Neural progenitor cell (in vitro differentiated cells): ENCODE data around the gene ZNF518A. TPM values are rescaled to one million over a fixed set of nuclear protein-coding genes. Genes with fewer than 3 reads are reported as not detected.

ENCODE experiments used
- DNase-seq: peaks from one replicate; pipeline ENCODE4 v3.0.0-alpha.2; 2016; ENCODE audit warnings: low spot score
- H2AFZ ChIP-seq: fragments of 200-600 bp; sonication (generic); replicated peaks from 2 replicates; pipeline ENCODE4 v1.6.1; 2016; ENCODE audit warnings: antibody characterized with exemption
- H3F3A ChIP-seq: fragments of 200-600 bp; sonication (generic); 2 replicates; pipeline ENCODE4 v1.6.1; 2016; ENCODE audit warnings: antibody characterized with exemption, low read depth
- H3K27ac ChIP-seq: fragments of 200-600 bp; sonication (generic); 2 replicates; pipeline ENCODE4 v1.5.1; 2016; ENCODE audit warnings: mild to moderate bottlenecking
- H3K27me3 ChIP-seq: fragments of 200-600 bp; sonication (generic); 2 replicates; pipeline ENCODE4 v1.6.1; 2016; ENCODE audit warnings: mild to moderate bottlenecking, moderate library complexity
- H3K36me3 ChIP-seq: fragments of 200-600 bp; sonication (generic); 2 replicates; pipeline ENCODE4 v1.5.1; 2016
- H3K4me1 ChIP-seq: fragments of 200-600 bp; sonication (generic); 2 replicates; pipeline ENCODE4 v1.6.1; 2016; ENCODE audit warnings: mixed run types
- H3K4me2 ChIP-seq: fragments of 200-600 bp; sonication (generic); 2 replicates; pipeline ENCODE4 v1.6.1; 2016
- H3K4me3 ChIP-seq: fragments of 200-600 bp; sonication (generic); 2 replicates; pipeline ENCODE4 v1.5.1; 2016
- H3K79me2 ChIP-seq: fragments of 200-600 bp; sonication (generic); 2 replicates; pipeline ENCODE4 v1.6.1; 2016; ENCODE audit warnings: low read depth
- H3K9ac ChIP-seq: fragments of 200-600 bp; sonication (generic); 2 replicates; pipeline ENCODE4 v1.6.1; 2016
- H3K9me3 ChIP-seq: fragments of 200-600 bp; sonication (generic); 2 replicates; pipeline ENCODE4 v1.5.1; 2016; ENCODE audit warnings: low read depth
- H4K20me1 ChIP-seq: fragments of 200-600 bp; sonication (generic); 2 replicates; pipeline ENCODE4 v1.6.1; 2016; ENCODE audit warnings: low read depth
- H3K27ac Mint-ChIP-seq: 3 replicates; pipeline ENCODE4 v1.8.0; 2021; ENCODE audit warnings: mixed read lengths
- H3K27me3 Mint-ChIP-seq: 2 replicates; pipeline ENCODE4 v1.8.0; 2022; ENCODE audit warnings: low read depth, mild to moderate bottlenecking, inconsistent platforms, moderate library complexity, mixed read lengths; ENCODE audit not compliant: insufficient read depth
- H3K36me3 Mint-ChIP-seq: 3 replicates; pipeline ENCODE4 v1.8.0; 2021; ENCODE audit warnings: mixed read lengths
- H3K4me1 Mint-ChIP-seq: 3 replicates; pipeline ENCODE4 v1.8.0; 2021; ENCODE audit warnings: mixed read lengths
- H3K4me3 Mint-ChIP-seq: 3 replicates; pipeline ENCODE4 v1.8.0; 2021; ENCODE audit warnings: mild to moderate bottlenecking, moderate library complexity, mixed read lengths
- H3K9me3 Mint-ChIP-seq: 3 replicates; pipeline ENCODE4 v1.8.0; 2020; ENCODE audit warnings: mixed read lengths
- CTCF ChIP-seq: fragments of 200-600 bp; sonication (generic); IDR thresholded peaks from 2 replicates; pipeline ENCODE4 v1.5.1; 2017; ENCODE audit warnings: antibody characterized with exemption, mild to moderate bottlenecking
- EZH2 ChIP-seq: fragments of 200-600 bp; sonication (generic); IDR thresholded peaks from 2 replicates; pipeline ENCODE4 v1.6.1; 2017; ENCODE audit warnings: antibody characterized with exemption, mild to moderate bottlenecking, moderate library complexity
- EZH2phosphoT487 ChIP-seq: fragments of 200-600 bp; sonication (generic); IDR thresholded peaks from 2 replicates; pipeline ENCODE4 v1.6.1; 2017; ENCODE audit warnings: antibody characterized with exemption
- total RNA-seq: library from RNA; depleted of rRNA; stranded (reverse); fragments of >200 nt; gene quantifications from 2 replicates; pipeline ENCODE4 v1.2.3, GENCODE V29; 2015; ENCODE audit warnings: low replicate concordance

Gene ZNF518A
- total RNA-seq, 1 donor from 2014 or later, result 79.9 TPM

- H3K79me2 ChIP-seq, result no peaks in the 10 kb centered on the region
- H3K4me2 ChIP-seq, result peak overlapping the region; percentile 84
- no peak overlapping the region for H3K9ac ChIP-seq
- H2AFZ ChIP-seq, result no peak overlapping the region
- peaks cover 10% of the 10 kb centered on the region for H3K27me3 ChIP-seq
- no peaks in the 10 kb centered on the region for H3K9me3 ChIP-seq
- no peaks in the 10 kb centered on the region for H4K20me1 ChIP-seq
- Mint-ChIP-seq H3K36me3 (no peaks in the 10 kb centered on the region), H3K27me3 (peaks cover 4% of the 10 kb centered on the region), H3K4me3 (peak overlapping the region; percentile 88), H3K9me3 (no peaks in the 10 kb centered on the region), H3K4me1 (peaks cover 23% of the 10 kb centered on the region), H3K27ac (no peak overlapping the region)
- no peak for TF ChIP-seq EZH2phosphoT487
- DNase-seq, result no peak
- H3K36me3 ChIP-seq, result no peaks in the 10 kb centered on the region
- peak overlapping the region; percentile 47 for H3K4me3 ChIP-seq
- H3K27ac ChIP-seq, result no peak overlapping the region
- H3F3A ChIP-seq, result peaks cover 11% of the 10 kb centered on the region
- peaks cover 20% of the 10 kb centered on the region for H3K4me1 ChIP-seq
These were observed 5.0 kb upstream of the ZNF518A start for GRCh38 chr10:96125142-96125515.

- Histone ChIP-seq H3K4me1 (peaks cover 5% of the 10 kb centered on the region), H3K4me3 (peak overlapping the region; percentile 79), H3K9me3 (no peaks in the 10 kb centered on the region), H3K36me3 (peaks cover 10% of the 10 kb centered on the region), H3K27me3 (peaks cover 10% of the 10 kb centered on the region), H3F3A (peaks cover 23% of the 10 kb centered on the region), H3K9ac (peak overlapping the region; percentile 81), H3K4me2 (peak overlapping the region; percentile 90), H3K79me2 (peaks cover 43% of the 10 kb centered on the region), H4K20me1 (no peaks in the 10 kb centered on the region), H2AFZ (peak overlapping the region; percentile 91), H3K27ac (peak overlapping the region; percentile 99)
- Mint-ChIP-seq H3K36me3 (peaks cover 12% of the 10 kb centered on the region), H3K9me3 (no peaks in the 10 kb centered on the region), H3K4me3 (peak overlapping the region; percentile 98), H3K27me3 (no peaks in the 10 kb centered on the region), H3K4me1 (peaks cover 25% of the 10 kb centered on the region), H3K27ac (peak overlapping the region; percentile 98)
- TF ChIP-seq EZH2phosphoT487 (peak; percentile 36), CTCF (peak; percentile 8), EZH2 (no peak)
- peak; percentile 89 for DNase-seq
These were observed 364 bp downstream of the ZNF518A start for GRCh38 chr10:96130326-96130995.

- Histone ChIP-seq H3K4me2 (peak overlapping the region; percentile 90), H3K9ac (peak overlapping the region; percentile 81), H3F3A (peaks cover 23% of the 10 kb centered on the region), H3K36me3 (peaks cover 10% of the 10 kb centered on the region), H3K27ac (no peak overlapping the region), H3K4me3 (peak overlapping the region; percentile 79), H2AFZ (no peak overlapping the region), H3K4me1 (peaks cover 4% of the 10 kb centered on the region), H3K27me3 (peaks cover 10% of the 10 kb centered on the region), H3K9me3 (no peaks in the 10 kb centered on the region), H4K20me1 (no peaks in the 10 kb centered on the region), H3K79me2 (peaks cover 47% of the 10 kb centered on the region)
- no peaks in the 10 kb centered on the region for H3K27me3 Mint-ChIP-seq
- H3K4me3 Mint-ChIP-seq, result peak overlapping the region; percentile 98
- peaks cover 21% of the 10 kb centered on the region for H3K4me1 Mint-ChIP-seq
- H3K36me3 Mint-ChIP-seq, result peaks cover 12% of the 10 kb centered on the region
- TF ChIP-seq EZH2phosphoT487 (no peak), CTCF (no peak)
- H3K9me3 Mint-ChIP-seq, result no peaks in the 10 kb centered on the region
- no peak for DNase-seq
- H3K27ac Mint-ChIP-seq, result peak overlapping the region; percentile 46
These were observed 1.5 kb downstream of the ZNF518A start for GRCh38 chr10:96131621-96132020.

GRCh38 chr10:96133135-96133534 is 3.0 kb downstream of the ZNF518A start:
- Mint-ChIP-seq H3K4me3 (no peak overlapping the region), H3K27me3 (no peaks in the 10 kb centered on the region), H3K9me3 (no peaks in the 10 kb centered on the region), H3K36me3 (peaks cover 14% of the 10 kb centered on the region), H3K27ac (no peak overlapping the region), H3K4me1 (peaks cover 21% of the 10 kb centered on the region)
- Histone ChIP-seq H4K20me1 (peaks cover 6% of the 10 kb centered on the region), H3K36me3 (peaks cover 10% of the 10 kb centered on the region), H2AFZ (no peak overlapping the region), H3K27me3 (peaks cover 6% of the 10 kb centered on the region), H3K4me1 (peaks cover 10% of the 10 kb centered on the region), H3K9me3 (no peaks in the 10 kb centered on the region), H3K79me2 (peaks cover 55% of the 10 kb centered on the region), H3K27ac (no peak overlapping the region), H3K9ac (no peak overlapping the region), H3F3A (peaks cover 34% of the 10 kb centered on the region), H3K4me2 (no peak overlapping the region), H3K4me3 (no peak overlapping the region)
- TF ChIP-seq EZH2phosphoT487 (no peak), EZH2 (no peak), CTCF (no peak)
- DNase-seq, result no peak
